Kidney epithelial cell (primary cell): ENCODE data around the gene PTPRT. TPM values are rescaled to one million over a fixed set of nuclear protein-coding genes. Genes with fewer than 3 reads are reported as not detected.

ENCODE experiments used
- DNase-seq: peaks from one replicate; pipeline ENCODE4 v3.0.0-alpha.2; 2010; ENCODE audit warnings: low read depth
- H3K27me3 ChIP-seq: 2 replicates; pipeline ENCODE4 v1.6.0; 2011; ENCODE audit warnings: low read length; ENCODE audit not compliant: control insufficient read depth, insufficient read depth
- H3K36me3 ChIP-seq: 2 replicates; pipeline ENCODE4 v1.5.1; 2011; ENCODE audit warnings: low read length; ENCODE audit not compliant: control insufficient read depth, insufficient read depth
- H3K4me3 ChIP-seq: 2 replicates; pipeline ENCODE4 v1.5.1; 2011; ENCODE audit warnings: low read depth, mild to moderate bottlenecking, control low read depth, low read length
- total RNA-seq: library from RNA; depleted of rRNA; stranded (reverse); fragments of >200 nt; gene quantifications from 2 replicates; pipeline ENCODE4 v1.2.3, GENCODE V29; 2015
- TF ChIP-seq, protein P1 (sequence below): IDR thresholded peaks from 2 replicates; pipeline ENCODE4 v1.5.1; 2011; ENCODE audit warnings: mild to moderate bottlenecking, moderate library complexity, low read length, control low read depth, inconsistent platforms; ENCODE audit not compliant: insufficient read depth, poor library complexity, severe bottlenecking

The PTPRT gene
- total RNA-seq, 1 donor from 2014 or later: 0.25 TPM

DNA sequence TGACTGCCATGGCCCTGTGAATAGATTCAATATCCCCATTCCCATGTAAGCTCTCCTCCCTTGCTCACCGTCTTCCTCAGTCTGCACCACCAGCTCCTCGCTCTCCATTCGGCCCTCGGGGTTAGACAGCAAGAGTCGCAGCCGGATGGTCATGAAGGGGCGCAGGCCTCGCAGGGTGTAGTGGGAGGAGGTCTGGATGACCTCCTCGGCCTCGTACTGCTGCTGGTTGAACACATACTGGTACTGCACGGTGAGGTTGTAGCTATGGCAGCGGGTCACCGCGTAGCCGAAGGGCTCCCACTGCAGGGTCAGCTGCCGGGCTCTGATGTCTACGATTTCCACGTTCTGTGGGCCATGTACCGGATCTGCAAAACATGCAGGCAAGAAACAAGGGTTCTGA, 717.5 kb downstream of the PTPRT start:
- DNase-seq: no peak
- H3K36me3 ChIP-seq: no peaks in the 10 kb centered on the region
- no peaks in the 10 kb centered on the region for H3K27me3 ChIP-seq
- TF ChIP-seq, protein P1, sequence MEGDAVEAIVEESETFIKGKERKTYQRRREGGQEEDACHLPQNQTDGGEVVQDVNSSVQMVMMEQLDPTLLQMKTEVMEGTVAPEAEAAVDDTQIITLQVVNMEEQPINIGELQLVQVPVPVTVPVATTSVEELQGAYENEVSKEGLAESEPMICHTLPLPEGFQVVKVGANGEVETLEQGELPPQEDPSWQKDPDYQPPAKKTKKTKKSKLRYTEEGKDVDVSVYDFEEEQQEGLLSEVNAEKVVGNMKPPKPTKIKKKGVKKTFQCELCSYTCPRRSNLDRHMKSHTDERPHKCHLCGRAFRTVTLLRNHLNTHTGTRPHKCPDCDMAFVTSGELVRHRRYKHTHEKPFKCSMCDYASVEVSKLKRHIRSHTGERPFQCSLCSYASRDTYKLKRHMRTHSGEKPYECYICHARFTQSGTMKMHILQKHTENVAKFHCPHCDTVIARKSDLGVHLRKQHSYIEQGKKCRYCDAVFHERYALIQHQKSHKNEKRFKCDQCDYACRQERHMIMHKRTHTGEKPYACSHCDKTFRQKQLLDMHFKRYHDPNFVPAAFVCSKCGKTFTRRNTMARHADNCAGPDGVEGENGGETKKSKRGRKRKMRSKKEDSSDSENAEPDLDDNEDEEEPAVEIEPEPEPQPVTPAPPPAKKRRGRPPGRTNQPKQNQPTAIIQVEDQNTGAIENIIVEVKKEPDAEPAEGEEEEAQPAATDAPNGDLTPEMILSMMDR: no peak
- H3K4me3 ChIP-seq: no peak overlapping the region

DNA sequence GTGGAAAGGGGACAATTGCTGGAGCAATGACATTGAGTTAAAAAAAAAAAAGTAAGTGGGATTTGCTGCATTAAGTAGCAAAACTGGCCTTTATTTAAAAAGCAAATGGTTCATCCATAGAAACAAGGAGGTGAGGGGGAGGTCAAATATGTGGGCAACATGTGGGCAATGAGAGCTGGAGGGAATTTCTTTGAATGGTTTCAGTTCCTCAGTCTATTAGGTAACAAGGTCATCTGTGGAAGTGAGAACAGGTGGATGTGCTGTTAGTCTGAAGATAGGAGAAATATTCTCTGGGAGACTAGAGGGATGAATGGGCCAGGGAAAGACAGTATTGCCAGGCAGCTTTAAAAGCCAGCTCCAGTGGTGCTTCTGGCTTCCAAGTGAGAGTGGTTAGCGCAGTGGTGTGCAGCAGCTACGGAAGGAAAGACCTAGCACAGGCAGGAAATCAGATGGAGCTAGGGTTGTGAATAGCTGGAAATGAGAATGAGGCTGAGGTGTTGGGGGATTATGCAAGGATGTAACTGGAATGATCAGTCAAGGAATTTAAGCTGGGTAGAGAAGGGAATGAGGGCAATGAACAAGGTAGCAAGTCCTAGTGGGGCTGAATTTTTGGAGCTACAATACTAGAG, 727.6 kb downstream of the PTPRT start:
- no peak overlapping the region for H3K4me3 ChIP-seq

DNA sequence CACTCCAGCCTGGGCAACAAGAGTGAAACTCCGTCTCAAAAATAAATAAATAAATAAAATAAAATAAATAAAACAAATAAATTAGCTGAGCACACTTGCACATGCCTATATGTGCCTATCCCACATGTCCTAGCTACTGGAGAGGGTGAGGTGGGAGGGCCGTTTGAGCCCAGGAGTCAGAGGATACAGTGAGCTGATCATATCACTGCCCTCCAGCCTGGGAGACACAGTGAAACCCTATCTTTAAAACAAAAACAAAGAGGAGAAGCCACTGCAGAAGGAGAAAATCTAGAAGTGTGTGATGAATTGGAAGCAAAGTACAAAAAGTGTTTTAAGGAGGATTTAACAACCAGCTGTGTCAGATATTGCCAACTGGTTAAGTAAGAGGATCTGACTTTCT, 728.4 kb downstream of the PTPRT start:
- Histone ChIP-seq H3K36me3 (no peaks in the 10 kb centered on the region), H3K27me3 (no peaks in the 10 kb centered on the region), H3K4me3 (no peak overlapping the region)
- TF ChIP-seq, protein P1: no peak
- DNase-seq: no peak

More for the DNA sequence above, 727.6 kb downstream of the PTPRT start:
- TF ChIP-seq, protein P1: no peak
- DNase-seq: no peak
- no peaks in the 10 kb centered on the region for H3K27me3 ChIP-seq
- H3K36me3 ChIP-seq: no peaks in the 10 kb centered on the region

DNA sequence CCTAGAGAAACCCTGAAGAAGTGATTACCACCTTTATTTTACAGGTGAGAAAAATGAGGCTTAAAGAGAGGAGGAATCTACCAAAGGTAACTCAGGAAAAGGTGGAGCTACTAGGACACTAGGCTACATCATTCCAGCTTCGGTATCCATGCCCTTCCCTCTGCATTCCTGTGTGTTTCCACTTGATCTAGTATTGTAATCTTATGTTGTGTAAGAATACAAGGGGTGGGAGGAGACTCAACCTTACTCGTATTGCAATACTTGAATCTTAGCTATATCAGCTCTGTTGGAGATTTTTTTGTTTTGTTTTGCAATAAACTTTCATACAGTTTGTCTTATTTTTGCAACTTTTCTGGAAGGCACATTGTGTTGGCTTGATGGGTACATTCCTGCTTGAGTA, 742.4 kb downstream of the PTPRT start:
- Histone ChIP-seq H3K27me3 (no peaks in the 10 kb centered on the region), H3K4me3 (no peak overlapping the region), H3K36me3 (no peaks in the 10 kb centered on the region)
- DNase-seq: no peak
- TF ChIP-seq, protein P1: no peak

DNA sequence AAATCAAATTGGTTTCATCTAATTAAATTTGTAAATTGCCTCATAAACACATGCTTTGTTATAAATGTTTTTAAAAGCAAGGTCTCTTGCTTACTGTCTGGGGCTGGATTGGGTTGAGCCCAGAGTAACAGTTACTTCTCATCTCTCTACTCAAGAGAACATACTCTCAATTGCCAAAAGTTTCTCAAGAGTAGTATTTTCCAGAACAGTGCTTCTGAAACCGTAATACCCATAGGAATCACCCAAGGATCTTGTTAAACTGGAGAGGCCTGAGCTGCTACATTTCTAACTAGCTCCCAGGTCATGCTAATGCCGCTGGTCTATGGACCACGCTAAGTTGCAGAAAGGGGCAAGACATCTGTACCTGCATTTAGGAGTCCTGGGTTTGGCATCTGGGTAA, 744.9 kb downstream of the PTPRT start:
- TF ChIP-seq, protein P1: no peak
- Histone ChIP-seq H3K36me3 (no peaks in the 10 kb centered on the region), H3K4me3 (no peak overlapping the region), H3K27me3 (no peaks in the 10 kb centered on the region)
- no peak for DNase-seq

DNA sequence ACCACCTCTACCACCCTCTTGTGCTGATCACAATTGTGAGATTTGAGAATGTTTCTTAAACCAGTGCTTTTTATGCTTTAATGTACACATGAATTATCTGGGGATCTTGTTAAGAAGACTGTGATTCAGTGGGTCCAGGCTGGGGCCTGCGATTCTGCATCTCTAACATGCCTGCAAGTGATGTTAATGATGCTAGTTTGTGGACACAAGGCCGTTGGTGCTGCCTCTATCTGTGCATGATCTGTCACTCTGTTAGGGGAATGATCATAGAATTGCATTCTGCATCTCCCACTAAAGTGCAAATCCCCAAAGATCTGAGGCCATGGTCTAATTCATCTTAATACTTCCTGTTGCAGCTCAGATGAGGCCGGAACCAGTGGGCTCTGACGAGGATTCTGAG, 746.5 kb downstream of the PTPRT start:
- H3K27me3 ChIP-seq: no peaks in the 10 kb centered on the region
- no peaks in the 10 kb centered on the region for H3K36me3 ChIP-seq
- TF ChIP-seq, protein P1: no peak
- DNase-seq: no peak
- no peak overlapping the region for H3K4me3 ChIP-seq
